Right ventricle myocardium inferior (tissue), 1 donor: ENCODE data around the gene HSPBP1. TPM values are rescaled to one million over a fixed set of nuclear protein-coding genes. Genes with fewer than 3 reads are reported as not detected.

Experiments used
- ATAC-seq: fragments of 200-7000 bp; cut with Tn5 transposase; one replicate; pipeline ENCODE4 v1.9.1; 2020; ENCODE audit warnings: mild to moderate bottlenecking, moderate library complexity
- DNase-seq: peaks from one replicate; pipeline ENCODE4 v3.0.0; 2021; ENCODE audit errors: missing footprints
- intact Hi-C: fragments of 100-400 bp; cut with DNase I; formaldehyde crosslinking; loops from one replicate; pipeline ENCODE4 v1.11.0; 2022
- total RNA-seq: library from RNA; stranded (reverse); fragmentation: NEBNext Ultra II Directional; extraction: Animal tissue kit (Norgen Biotek cat#: 25700); gene quantifications from one replicate; pipeline ENCODE4 v1.2.1, GENCODE V29; 2021
- donor health status: DM: no; HTN: yes; CAD: no; lungs with severe emphysema.

The HSPBP1 gene
- total RNA-seq, 1 donor from 2014 or later = 30.2 TPM

GRCh38 chr19:55247621-55248099 lies 32.2 kb downstream of the HSPBP1 start:
- ATAC-seq = peak; percentile 68
- intact Hi-C loops = no loop called here

DNA sequence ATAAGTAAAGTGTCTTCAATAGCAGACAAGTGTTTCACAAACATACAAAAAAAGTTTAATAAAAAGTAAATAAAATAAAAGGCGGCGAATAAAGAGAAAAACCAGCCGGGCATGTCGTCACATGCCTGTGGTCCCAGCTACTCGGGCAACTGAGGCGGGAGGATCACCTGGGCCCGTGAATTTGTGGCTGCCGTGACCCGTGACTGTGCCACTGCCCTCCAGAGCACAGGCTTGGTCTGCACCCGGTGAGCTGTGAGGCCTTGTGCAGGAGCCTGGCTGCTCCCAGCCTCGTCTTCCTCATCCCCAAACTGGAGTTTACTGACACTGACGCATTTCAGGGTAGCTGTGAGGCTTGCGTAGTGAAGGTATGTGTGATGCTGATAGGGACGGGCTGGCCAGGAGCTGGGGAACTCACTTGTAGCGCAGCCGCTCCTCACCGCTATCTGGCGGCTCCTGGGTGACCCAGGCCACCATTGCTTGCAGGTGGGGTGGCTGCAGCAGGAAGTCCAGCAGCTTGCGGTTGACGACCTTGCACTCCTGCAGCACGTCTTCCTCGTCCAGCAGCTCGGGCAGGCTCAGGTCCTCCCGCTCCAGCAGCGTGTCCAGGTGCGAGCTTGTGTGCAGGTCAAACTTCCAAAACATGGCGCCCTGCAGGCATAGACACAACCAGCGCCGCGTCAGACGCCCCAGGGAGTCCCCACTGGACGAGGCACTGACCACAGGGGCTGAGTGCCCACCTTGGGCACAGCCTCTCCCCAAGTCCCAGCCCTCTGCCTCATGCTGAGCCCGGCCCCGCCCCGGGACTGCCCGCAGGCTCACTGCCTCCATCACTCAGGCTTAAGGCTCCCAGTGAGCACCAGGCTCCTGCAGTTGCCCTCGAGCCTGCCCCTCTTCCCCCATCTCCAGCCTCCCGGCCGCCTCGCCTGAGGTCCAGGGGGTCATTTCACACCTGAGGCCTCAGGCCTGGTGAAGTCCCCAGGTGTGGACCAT lies 33.2 kb downstream of the HSPBP1 start:
- DNase-seq = no peak
- intact Hi-C loops = no loop called here
- no peak for ATAC-seq

More at GRCh38 chr19:55247621-55248099, 32.2 kb downstream of the HSPBP1 start:
- DNase-seq = no peak

DNA sequence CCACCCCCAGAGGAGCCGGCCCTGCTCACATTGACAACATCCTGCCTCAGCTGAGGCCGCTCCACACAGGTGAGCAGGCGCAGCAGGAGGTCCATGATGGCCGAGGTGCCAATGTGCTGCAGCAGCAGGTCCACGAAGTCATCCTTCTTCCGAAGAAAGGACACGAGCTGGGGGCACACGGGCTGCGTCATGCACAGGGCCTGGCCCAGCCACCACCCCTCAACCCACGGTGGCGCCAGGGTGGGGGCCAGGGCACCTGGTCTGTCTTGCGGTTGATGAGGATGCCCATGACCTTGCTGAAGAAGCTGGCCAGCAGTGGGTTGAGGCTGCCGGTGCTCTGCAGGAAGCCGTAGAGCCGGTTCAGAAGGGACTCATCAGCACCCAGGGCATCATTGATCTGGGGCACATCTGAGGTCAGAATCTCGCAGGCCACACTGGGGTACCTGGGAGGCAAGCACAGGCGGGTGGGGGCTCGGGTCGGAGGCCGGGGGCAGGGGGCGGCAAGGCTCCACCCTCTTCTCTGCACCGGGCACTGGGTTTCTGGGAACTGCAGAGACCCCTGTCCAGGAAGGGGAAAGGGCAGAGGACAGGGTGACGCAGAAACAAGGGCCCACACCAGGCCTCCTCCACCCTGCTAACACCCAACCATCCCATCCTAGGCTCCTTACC lies 34.5 kb downstream of the HSPBP1 start:
- intact Hi-C loops = no loop called here
- no peak for ATAC-seq

GRCh38 chr19:55244004-55244680 lies 35.8 kb downstream of the HSPBP1 start:
- intact Hi-C loops = no loop called here
- DNase-seq (no peak), ATAC-seq (no peak)

More for the DNA sequence above, 34.5 kb downstream of the HSPBP1 start:
- no peak for DNase-seq

DNA sequence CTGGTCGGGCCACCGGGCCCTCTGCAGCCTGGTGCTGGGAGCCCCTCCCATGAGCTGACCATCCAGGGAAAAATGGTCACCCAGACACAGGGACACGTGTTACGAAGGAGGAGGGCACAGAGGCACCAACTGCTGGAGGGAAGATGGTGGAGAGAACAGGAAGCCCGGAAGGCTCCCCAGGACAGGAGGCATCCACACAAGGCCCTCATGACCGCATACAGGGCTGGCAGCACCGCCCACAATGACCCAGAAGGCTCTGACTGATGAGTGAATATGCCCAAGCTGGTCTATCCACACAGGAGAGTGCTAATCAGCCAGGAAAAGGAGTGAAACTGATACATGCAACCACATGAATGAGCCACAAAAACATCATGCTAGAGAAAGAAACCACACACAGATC lies 37.4 kb downstream of the HSPBP1 start:
- DNase-seq = no peak
- ATAC-seq = no peak
- intact Hi-C loops = no loop called here

DNA sequence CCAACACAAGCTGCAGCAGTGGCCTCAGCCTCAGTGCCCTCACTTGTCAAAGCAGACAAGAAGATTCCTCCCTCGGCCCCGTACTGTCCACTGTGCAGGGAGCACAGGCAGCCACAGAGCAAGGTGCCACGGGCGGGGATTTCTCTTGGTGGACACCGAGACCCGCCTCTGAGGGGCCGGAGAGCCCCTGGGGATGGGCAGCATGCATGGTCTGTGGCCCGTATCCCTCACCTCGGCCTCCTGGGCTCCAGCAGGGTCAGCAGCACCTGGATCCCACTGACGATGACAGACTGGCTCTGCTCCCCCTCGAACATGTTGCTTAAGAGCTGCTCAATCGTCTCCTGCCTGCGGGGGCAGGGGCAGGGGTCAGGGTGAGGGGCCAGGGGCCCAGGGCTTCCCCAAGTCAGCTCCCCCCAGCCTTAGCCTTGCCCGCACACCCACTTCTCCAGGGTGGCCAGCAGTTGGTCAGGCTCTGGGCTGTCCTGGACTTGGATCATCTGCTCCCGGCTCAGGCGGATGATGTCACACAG lies 37.9 kb downstream of the HSPBP1 start:
- DNase-seq (no peak), ATAC-seq (no peak)
- intact Hi-C loops = no loop called here

DNA sequence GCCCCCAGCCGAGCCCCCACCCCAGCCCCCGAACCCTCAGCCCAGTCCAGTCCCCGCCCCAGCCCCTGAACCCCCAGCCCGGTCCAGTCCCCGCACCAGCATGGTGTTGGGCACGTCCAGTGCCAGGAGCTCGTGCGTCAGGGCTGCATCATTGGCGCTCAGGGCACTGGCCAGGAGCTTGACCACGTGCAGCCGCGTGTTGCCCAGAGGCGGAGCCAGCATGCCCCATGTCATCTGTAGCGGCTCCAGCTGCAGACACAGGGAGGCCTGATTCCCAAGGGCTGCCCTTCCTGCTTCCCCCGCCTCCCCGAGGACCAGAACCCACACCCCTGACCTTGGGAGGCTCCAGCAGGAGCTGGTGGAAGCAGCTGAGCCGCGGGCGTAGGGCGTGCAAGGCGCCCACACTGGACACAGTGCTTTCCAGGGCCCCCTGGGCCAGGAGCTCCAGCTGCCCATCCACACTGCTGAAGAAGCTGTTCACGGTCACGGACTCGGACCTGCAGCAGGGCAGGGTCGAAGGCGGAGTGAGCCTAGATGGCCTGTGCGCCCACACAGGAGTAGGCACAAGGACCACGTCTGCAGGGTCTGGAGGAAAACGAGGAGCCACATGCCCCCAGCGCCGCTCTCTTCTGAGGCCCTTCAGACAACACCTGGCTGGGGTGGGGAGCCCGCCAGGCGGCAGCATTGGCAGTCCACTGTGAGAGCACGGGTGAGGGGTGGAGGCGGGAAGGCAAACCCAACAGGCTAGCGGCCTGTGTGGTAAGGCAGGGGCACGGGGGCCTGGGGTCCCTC lies 38.6 kb downstream of the HSPBP1 start:
- ATAC-seq = no peak
- no peak for DNase-seq
- intact Hi-C loops = no loop called here

GRCh38 chr19:55240713-55241020 lies 39.2 kb downstream of the HSPBP1 start:
- ATAC-seq (no peak), DNase-seq (no peak)
- intact Hi-C loops = no loop called here

GRCh38 chr19:55239004-55239403 lies 40.9 kb downstream of the HSPBP1 start:
- DNase-seq (no peak), ATAC-seq (no peak)

GRCh38 chr19:55238030-55238429 lies 41.9 kb downstream of the HSPBP1 start:
- no peak for DNase-seq
- ATAC-seq = no peak
- intact Hi-C loops = no loop called here

More at GRCh38 chr19:55239004-55239403, 40.9 kb downstream of the HSPBP1 start:
- intact Hi-C loops = no loop called here

- DNase-seq (no peak), ATAC-seq (no peak)
- intact Hi-C loops = no loop called here
Observed at GRCh38 chr19:55232986-55233385, 46.9 kb downstream of the HSPBP1 start.

GRCh38 chr19:55232286-55232602 lies 47.7 kb downstream of the HSPBP1 start:
- intact Hi-C loops = no loop called here
- ATAC-seq = no peak
- DNase-seq = no peak

DNA sequence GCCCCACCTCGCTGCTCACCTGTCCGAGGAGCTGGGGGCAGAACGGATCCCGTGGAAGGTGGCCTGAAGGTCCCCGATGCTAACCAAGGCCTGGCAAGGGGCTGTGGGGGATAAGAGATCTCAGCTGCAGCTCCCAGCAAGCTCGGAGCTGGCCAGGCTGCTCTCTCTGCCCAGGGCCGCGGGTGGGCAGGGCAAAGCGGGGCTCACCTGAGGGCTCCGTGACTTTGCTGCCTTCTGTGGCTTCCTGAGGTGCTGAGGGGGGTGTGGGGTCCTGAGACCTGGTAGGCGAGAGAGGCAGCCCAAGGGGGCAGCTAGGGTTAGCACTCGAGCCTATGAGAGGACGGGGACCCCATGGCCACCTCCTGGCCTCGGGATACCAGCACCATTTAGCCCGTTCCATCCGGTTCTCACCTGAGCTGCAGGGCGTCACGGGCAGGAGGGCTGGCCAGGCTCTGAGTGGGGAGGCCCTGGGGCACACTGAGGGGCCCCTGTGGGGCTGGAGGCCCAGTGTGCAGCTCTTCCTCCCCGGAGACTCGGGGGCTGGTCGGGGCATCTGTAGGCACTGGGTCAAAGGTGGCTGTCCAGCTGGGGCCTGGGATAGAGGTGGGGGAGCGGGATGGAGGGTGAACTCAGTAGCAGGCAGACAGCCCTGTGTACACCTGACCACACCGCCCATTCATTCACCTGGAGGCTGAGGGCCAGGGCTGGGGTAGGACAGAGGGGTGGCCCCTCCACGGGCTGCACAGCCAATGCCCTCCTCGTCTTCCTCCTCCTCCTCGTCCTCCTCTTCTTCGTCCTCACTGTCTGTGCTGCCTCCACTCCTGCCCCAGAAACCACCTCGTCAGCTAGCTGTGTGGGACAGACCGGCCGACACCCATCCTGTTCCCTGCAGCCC lies 48.3 kb downstream of the HSPBP1 start:
- DNase-seq (no peak), ATAC-seq (no peak)
- intact Hi-C loops = no loop called here

DNA sequence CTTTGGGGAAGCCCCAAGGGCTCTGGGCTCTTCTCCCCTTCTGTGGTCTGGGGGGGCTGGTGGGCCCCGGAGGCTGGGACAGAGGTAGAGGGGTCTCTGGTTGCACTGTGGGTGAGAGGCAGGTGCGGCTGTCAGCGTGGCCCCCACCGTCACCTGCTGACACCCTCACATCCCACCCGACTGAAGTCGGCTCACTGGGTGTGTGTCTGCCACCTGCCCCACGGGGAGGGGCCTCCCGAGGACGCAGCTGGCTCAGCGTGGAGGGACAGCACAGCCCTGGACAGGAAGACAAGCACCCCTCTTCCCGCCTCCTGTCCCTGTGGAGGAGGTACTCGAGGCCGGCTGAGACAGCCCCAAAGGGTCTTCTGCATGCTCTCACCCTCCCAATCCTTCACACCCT lies 49.1 kb downstream of the HSPBP1 start:
- no peak for DNase-seq
- intact Hi-C loops = no loop called here
- no peak for ATAC-seq

GRCh38 chr19:55230329-55230728 lies 49.6 kb downstream of the HSPBP1 start:
- ATAC-seq (no peak), DNase-seq (no peak)
- intact Hi-C loops = no loop called here

DNA sequence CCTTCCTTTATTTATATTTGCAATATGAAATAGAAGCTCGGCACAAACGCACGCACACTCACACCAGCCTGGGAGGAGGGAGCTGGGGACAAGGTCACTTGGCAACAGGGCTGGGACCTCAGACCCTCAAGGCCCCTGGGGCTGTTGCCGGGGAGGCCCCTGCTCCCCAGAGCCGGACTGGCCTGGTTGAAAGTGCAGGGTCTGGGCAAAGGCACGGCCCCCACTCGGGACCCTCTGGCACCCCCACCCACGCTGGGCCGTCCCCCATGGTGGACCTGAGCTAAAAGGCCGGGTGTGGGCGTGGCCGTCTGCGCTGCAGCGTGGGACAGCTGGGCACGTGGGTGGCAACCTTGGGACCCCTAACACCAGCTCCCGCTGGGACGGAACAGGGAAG lies 50.1 kb downstream of the HSPBP1 start:
- intact Hi-C loops = no loop called here
- ATAC-seq (no peak), DNase-seq (no peak)

DNA sequence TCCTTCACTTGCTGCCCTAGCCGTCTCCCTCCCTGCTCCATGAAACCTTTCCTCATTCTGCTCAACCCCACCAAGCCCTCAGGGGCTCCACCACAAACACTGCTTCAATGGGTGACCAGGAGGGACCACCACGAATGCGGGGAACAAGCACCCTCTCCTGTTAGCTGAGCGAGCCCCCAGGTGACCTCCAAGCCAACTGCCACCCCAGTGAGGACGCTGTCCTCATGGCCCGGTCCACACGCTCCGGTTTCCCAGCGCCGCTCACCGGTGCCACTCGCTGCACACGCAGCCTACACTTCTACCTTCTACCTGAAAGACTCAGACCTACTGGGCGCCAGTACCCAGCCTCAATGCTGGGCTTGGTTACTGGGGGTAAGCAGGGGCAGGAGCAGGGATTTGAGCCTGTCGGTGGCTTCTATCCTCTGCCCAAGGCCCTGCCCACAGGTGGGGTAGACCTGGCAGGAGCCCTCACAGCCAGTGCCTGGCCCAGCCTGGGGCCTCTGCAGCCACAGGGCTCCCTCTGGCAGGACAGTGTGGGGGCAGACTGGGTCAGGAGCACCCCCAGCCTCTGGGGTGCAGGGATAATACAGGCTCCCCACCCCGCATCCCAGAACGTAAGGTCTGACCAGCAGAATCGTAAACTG lies 50.6 kb downstream of the HSPBP1 start:
- DNase-seq (no peak), ATAC-seq (no peak)
- intact Hi-C loops = no loop called here
